GM19240 (cell line): Measurements from ENCODE around the gene TAS2R19.
"Not testable (repeated sequence)": the region's sequence is repeated elsewhere in the genome, so short reads cannot be mapped to it uniquely, and the experiment has no call there.

Experiments used
- DNase-seq: peaks from one replicate; pipeline ENCODE4 v3.0.0; 2011; ENCODE audit warnings: low spot score; ENCODE audit not compliant: insufficient read length

The TAS2R19 gene

GRCh38 chr12:11022520-11022919 lies at the start of gene TAS2R19:
TAS2R19 (minus strand) TSS chr12:11022620; CDS start chr12:11022571, 49 bp downstream.
- DNase-seq, result no peak

GRCh38 chr12:11071414-11071813 lies 49.0 kb upstream of the TAS2R19 start:
- DNase-seq, result no peak

- no peak for DNase-seq
Measured at GRCh38 chr12:11070999-11071398, 48.6 kb upstream of the TAS2R19 start.

GRCh38 chr12:11069854-11070365 lies 47.5 kb upstream of the TAS2R19 start:
- DNase-seq, result no peak

- DNase-seq, result no peak
Measured at GRCh38 chr12:11067514-11067913, 45.1 kb upstream of the TAS2R19 start.

GRCh38 chr12:11062194-11062593 lies 39.8 kb upstream of the TAS2R19 start, which contains the start of gene TAS2R46:
TAS2R46 (minus strand) TSS chr12:11062294; CDS start chr12:11062294, 0 bp downstream.
- not testable (repeated sequence) for DNase-seq

GRCh38 chr12:11059784-11060183 lies 37.4 kb upstream of the TAS2R19 start:
- DNase-seq, result no peak

GRCh38 chr12:11059041-11059440 lies 36.6 kb upstream of the TAS2R19 start:
- DNase-seq, result no peak

- no peak for DNase-seq
Measured at GRCh38 chr12:11055306-11055705, 32.9 kb upstream of the TAS2R19 start.

GRCh38 chr12:11049806-11050531 lies 27.5 kb upstream of the TAS2R19 start:
- DNase-seq, result not testable (repeated sequence)

GRCh38 chr12:11041366-11041765 lies 18.9 kb upstream of the TAS2R19 start:
- not testable (repeated sequence) for DNase-seq

GRCh38 chr12:11040162-11040561 lies 17.7 kb upstream of the TAS2R19 start:
- no peak for DNase-seq

- DNase-seq, result no peak
Measured at GRCh38 chr12:11039171-11039570, 16.8 kb upstream of the TAS2R19 start.

- not testable (repeated sequence) for DNase-seq
Measured at GRCh38 chr12:11033959-11034358, 11.5 kb upstream of the TAS2R19 start.

GRCh38 chr12:11031307-11031706 lies 8.9 kb upstream of the TAS2R19 start, which contains the start of gene TAS2R31:
TAS2R31 (minus strand) TSS chr12:11031407; CDS start chr12:11031335, 72 bp downstream.
- DNase-seq, result no peak

- no peak for DNase-seq
Measured at GRCh38 chr12:11026118-11026517, 3.7 kb upstream of the TAS2R19 start.

- DNase-seq, result no peak
Measured at GRCh38 chr12:11023387-11023786, 967 bp upstream of the TAS2R19 start.

GRCh38 chr12:11016937-11017336 lies 5.5 kb downstream of the TAS2R19 start:
- no peak for DNase-seq

- no peak for DNase-seq
Measured at GRCh38 chr12:11015775-11016430, 6.5 kb downstream of the TAS2R19 start.

- DNase-seq, result no peak
Measured at GRCh38 chr12:11014234-11014633, 8.2 kb downstream of the TAS2R19 start.

- no peak for DNase-seq
Measured at GRCh38 chr12:11007608-11008007, 14.8 kb downstream of the TAS2R19 start.

GRCh38 chr12:10998204-10998603 lies 24.2 kb downstream of the TAS2R19 start, which contains the start of gene TAS2R20:
TAS2R20 (minus strand) TSS chr12:10998304; CDS start chr12:10997875, 429 bp downstream.
- no peak for DNase-seq
